Measurements from ENCODE around the gene SATB2. TPM values are rescaled to one million over a fixed set of nuclear protein-coding genes. Genes with fewer than 3 reads are reported as not detected.
A peak's percentile ranks its signal among the peaks of the same experiment; 100 is the strongest.

Gene SATB2
- total RNA-seq (2022) (16.5 and 22.2 TPM in 2 replicates), Bru-seq, nascent RNA (percentile 76 among the genes with signal in this experiment), BruChase-seq, experiment 1, labeled RNA remaining after a 6-hour chase (percentile 63 among the genes with signal in this experiment), BruChase-seq, experiment 2, labeled RNA remaining after a 2-hour chase (percentile 69 among the genes with signal in this experiment)
- long read RNA-seq, full-length matches to known transcripts: 3 of 11 reads
- long read RNA-seq, partial matches to known transcripts: 6 of 11 reads
- long read RNA-seq, other reads (novel, unspliced or antisense): 2 of 11 reads

- Mint-ChIP-seq H3K27ac (ENCODE audit: low read depth, unreplicated experiment) (no peak within 1 kb of the TSS), H3K36me3 (ENCODE audit: insufficient read depth, unreplicated experiment) (no peaks in the 10 kb centered on the region), H3K9me3 (ENCODE audit: unreplicated experiment) (no peaks in the 10 kb centered on the region), H3K27me3 (ENCODE audit: insufficient read depth, unreplicated experiment) (no peaks in the 10 kb centered on the region), H3K4me1 (ENCODE audit: insufficient read depth, unreplicated experiment) (peaks cover 5% of the 10 kb centered on the region), H3K4me3 (ENCODE audit: unreplicated experiment) (peak within 1 kb of the TSS; percentile 77)
- DNase-seq (ENCODE audit: unreplicated experiment): peak; percentile 81
- TF ChIP-seq CTCF (IDR thresholded peaks at IDR 0.05; ENCODE audit: unreplicated experiment): no peak
- POLR2A ChIA-PET: interaction anchor here (0.7 kb wide), 1 partner anchor 570 kb away, joined by 3 read pairs; no protein-coding TSS in a partner anchor
- BruUV-seq (replicated peaks): no TSS peak
- CTCF ChIA-PET: no interaction called here
- intact Hi-C loops (cut with micrococcal nuclease): loop anchor here (5.0 to 10.0 kb wide), 4 partner anchors 55 to 1753 kb away; partner anchors contain the start of gene MARS2
Observed at GRCh38 chr2:199457147-199458008, at the start of gene SATB2. TSS of gene SATB2 (minus strand) at chr2:199457939. CDS start at chr2:199456037, 1,902 bp downstream.

- Mint-ChIP-seq H3K9me3 (ENCODE audit: unreplicated experiment) (no peaks in the 10 kb centered on the region), H3K27me3 (ENCODE audit: insufficient read depth, unreplicated experiment) (peaks cover 59% of the 10 kb centered on the region), H3K27ac (ENCODE audit: low read depth, unreplicated experiment) (no peak overlapping the region), H3K4me3 (ENCODE audit: unreplicated experiment) (no peak overlapping the region), H3K4me1 (ENCODE audit: insufficient read depth, unreplicated experiment) (no peaks in the 10 kb centered on the region), H3K36me3 (ENCODE audit: insufficient read depth, unreplicated experiment) (no peaks in the 10 kb centered on the region)
- no peak for TF ChIP-seq CTCF (IDR thresholded peaks at IDR 0.05; ENCODE audit: unreplicated experiment)
- no peak for DNase-seq (ENCODE audit: unreplicated experiment)
- BruUV-seq (replicated peaks): no TSS peak
- ChIA-PET CTCF (interaction anchor here (0.5 to 1.7 kb wide), 5 partner anchors 17 to 1246 kb away, joined by 3 to 6 read pairs (median 3); no protein-coding TSS in a partner anchor), POLR2A (no interaction called here)
- intact Hi-C loops (cut with micrococcal nuclease): no loop called here
Observed at GRCh38 chr2:199505755-199506403, 48.1 kb upstream of the SATB2 start.

- CTCF ChIA-PET: no interaction called here
- BruUV-seq (replicated peaks): no TSS peak
- no peaks in the 10 kb centered on the region for H3K36me3 Mint-ChIP-seq (ENCODE audit: insufficient read depth, unreplicated experiment)
- H3K4me3 Mint-ChIP-seq (ENCODE audit: unreplicated experiment): no peak overlapping the region
- no peaks in the 10 kb centered on the region for H3K9me3 Mint-ChIP-seq (ENCODE audit: unreplicated experiment)
- intact Hi-C loops (cut with micrococcal nuclease): no loop called here
- H3K4me1 Mint-ChIP-seq (ENCODE audit: insufficient read depth, unreplicated experiment): no peaks in the 10 kb centered on the region
- no peak overlapping the region for H3K27ac Mint-ChIP-seq (ENCODE audit: low read depth, unreplicated experiment)
- no peak for TF ChIP-seq CTCF (IDR thresholded peaks at IDR 0.05; ENCODE audit: unreplicated experiment)
- no peak for DNase-seq (ENCODE audit: unreplicated experiment)
- peaks cover 66% of the 10 kb centered on the region for H3K27me3 Mint-ChIP-seq (ENCODE audit: insufficient read depth, unreplicated experiment)
- POLR2A ChIA-PET: no interaction called here
Observed at GRCh38 chr2:199503148-199503547, 45.4 kb upstream of the SATB2 start.

- DNase-seq (ENCODE audit: unreplicated experiment): no peak
Observed at GRCh38 chr2:199499005-199499404, 41.3 kb upstream of the SATB2 start.

More at GRCh38 chr2:199499005-199499404, 41.3 kb upstream of the SATB2 start:
- Mint-ChIP-seq H3K27me3 (ENCODE audit: insufficient read depth, unreplicated experiment) (peaks cover 62% of the 10 kb centered on the region), H3K9me3 (ENCODE audit: unreplicated experiment) (no peaks in the 10 kb centered on the region), H3K4me1 (ENCODE audit: insufficient read depth, unreplicated experiment) (no peaks in the 10 kb centered on the region), H3K36me3 (ENCODE audit: insufficient read depth, unreplicated experiment) (no peaks in the 10 kb centered on the region), H3K4me3 (ENCODE audit: unreplicated experiment) (no peak overlapping the region), H3K27ac (ENCODE audit: low read depth, unreplicated experiment) (no peak overlapping the region)
- ChIA-PET CTCF (interaction anchor here (1.1 kb wide), 1 partner anchor 13 kb away, joined by 4 read pairs; no protein-coding TSS in a partner anchor), POLR2A (no interaction called here)
- intact Hi-C loops (cut with micrococcal nuclease): no loop called here
- BruUV-seq (replicated peaks): no TSS peak
- TF ChIP-seq CTCF (IDR thresholded peaks at IDR 0.05; ENCODE audit: unreplicated experiment): no peak

Measured in MCF 10A (cell line).